GM12801 (cell line): Measurements from ENCODE around the gene THBS1.

Source experiments
- CTCF ChIP-seq: IDR thresholded peaks from one replicate; pipeline ENCODE4 v1.5.1; 2011; ENCODE audit warnings: control low read depth; ENCODE audit not compliant: insufficient read length; ENCODE audit errors: extremely low read depth

THBS1 gene

GRCh38 chr15:39573844-39574243 lies 7.0 kb upstream of the THBS1 start:
- no peak for TF ChIP-seq CTCF

- no peak for TF ChIP-seq CTCF
Measured at GRCh38 chr15:39574427-39574826, 6.5 kb upstream of the THBS1 start.

- no peak for TF ChIP-seq CTCF
Measured at GRCh38 chr15:39575180-39575579, 5.7 kb upstream of the THBS1 start.

GRCh38 chr15:39578851-39579486 lies 1.9 kb upstream of the THBS1 start:
- no peak for TF ChIP-seq CTCF

- no peak for TF ChIP-seq CTCF
Measured at GRCh38 chr15:39579487-39580116, 1.3 kb upstream of the THBS1 start.

GRCh38 chr15:39580117-39580484 lies 778 bp upstream of the THBS1 start:
- no peak for TF ChIP-seq CTCF

GRCh38 chr15:39581242-39581792 lies 438 bp downstream of the THBS1 start:
- TF ChIP-seq CTCF, result no peak
